K562 treated with DMSO at 1 percent for 24 hours (cell line): ENCODE results near the gene CENPVL3. TPM values are rescaled to one million over a fixed set of nuclear protein-coding genes. Genes with fewer than 3 reads are reported as not detected.

Source experiments
- total RNA-seq: library from RNA; unstranded; fragments of 300-600 nt; gene quantifications from 2 replicates; pipeline ENCODE4 v1.2.3, GENCODE V29; 2022; ENCODE audit warnings: low read depth; ENCODE audit not compliant: insufficient read depth

The CENPVL3 gene
- not detected in 2 replicates for total RNA-seq

DNA sequence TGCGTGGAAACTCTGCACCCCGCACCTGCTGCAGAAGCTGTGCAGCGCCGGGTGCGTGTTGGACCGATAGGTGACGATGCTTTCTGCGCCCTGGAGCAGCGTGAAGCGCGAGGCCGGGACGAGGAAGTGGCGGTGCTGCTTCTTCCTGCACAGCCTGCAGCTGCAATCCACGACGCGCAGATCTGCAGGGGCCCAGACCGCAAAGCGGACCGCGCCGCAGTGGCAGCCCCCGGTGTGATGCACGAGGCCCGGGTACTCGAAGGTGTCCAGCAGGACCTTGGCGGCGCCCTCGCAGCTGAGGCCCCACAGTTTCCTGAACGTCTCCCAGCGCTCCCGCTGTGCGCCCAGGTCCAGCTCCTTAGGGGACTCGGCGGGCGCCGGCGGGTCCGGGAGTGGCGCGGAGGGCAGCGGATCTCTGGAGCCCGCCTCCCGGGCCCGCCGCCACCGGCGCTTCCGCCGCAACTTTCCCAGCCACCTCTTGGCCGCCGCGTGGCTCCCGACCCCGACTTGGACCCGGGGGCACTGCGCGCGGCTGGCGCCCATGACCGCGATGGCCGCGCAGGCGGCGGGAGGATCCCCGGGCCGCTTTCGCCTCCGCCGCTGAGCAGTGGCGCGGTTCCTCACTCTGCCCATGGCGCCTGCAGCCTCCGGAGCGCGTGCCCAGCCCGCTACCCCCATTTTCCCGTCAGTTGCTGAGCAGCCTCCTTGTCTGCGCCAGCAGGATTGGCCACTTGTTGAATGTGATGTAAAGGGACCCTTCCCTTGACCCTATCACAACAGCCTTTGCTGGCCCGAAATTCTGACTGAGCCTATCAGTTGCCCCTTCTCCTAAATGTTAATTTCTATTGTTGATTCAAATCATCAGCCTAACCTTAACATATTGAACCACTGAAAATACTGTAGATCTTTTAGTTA, at the start of gene CENPVL3:
TSS of gene CENPVL3 (minus strand) at position 672 of the 915 bp plus-strand sequence. CDS start at position 633, 39 bp downstream.

Other genes starting within 250 kb of the CENPVL3 start
- 0.21 TPM in 1 of 2 replicates, not detected in the other for gene NUDT11, start 122.3 kb downstream of the CENPVL3 start, total RNA-seq
- not detected in 2 replicates for gene CENPVL2, start 63.9 kb upstream of the CENPVL3 start, total RNA-seq
- gene CENPVL1, start 91.6 kb upstream of the CENPVL3 start, total RNA-seq, result not detected in 2 replicates
- 3.6 and 4.0 TPM in 2 replicates for gene GSPT2, start 124.5 kb upstream of the CENPVL3 start, total RNA-seq